Trophoblast cell (in vitro differentiated cells and primary cell): Measurements from ENCODE around the gene SCNN1G.

Source experiments
- DNase-seq, 2 donors: peaks; one replicate each; pipeline ENCODE4 v3.0.0-alpha.2; 2016
- H2AFZ ChIP-seq: 2 replicates; pipeline ENCODE4 v1.6.1; 2013; ENCODE audit warnings: low read length, moderate library complexity, mild to moderate bottlenecking; ENCODE audit not compliant: insufficient read depth, poor library complexity
- H2AK5ac ChIP-seq: 2 replicates; pipeline ENCODE4 v1.6.1; 2013; ENCODE audit warnings: mild to moderate bottlenecking, low read length
- H2BK120ac ChIP-seq: 2 replicates; pipeline ENCODE4 v1.6.1; 2013; ENCODE audit warnings: low read length, mild to moderate bottlenecking, moderate library complexity; ENCODE audit not compliant: insufficient read depth, poor library complexity
- H2BK12ac ChIP-seq: 2 replicates; pipeline ENCODE4 v1.6.1; 2013; ENCODE audit warnings: mild to moderate bottlenecking, low read length, moderate library complexity
- H2BK5ac ChIP-seq: 2 replicates; pipeline ENCODE4 v1.6.1; 2013; ENCODE audit warnings: low read length, low read depth, moderate library complexity, mild to moderate bottlenecking; ENCODE audit not compliant: poor library complexity
- H3K14ac ChIP-seq: 2 replicates; pipeline ENCODE4 v1.6.1; 2013; ENCODE audit warnings: mild to moderate bottlenecking, low read length
- H3K18ac ChIP-seq: 2 replicates; pipeline ENCODE4 v1.6.1; 2013; ENCODE audit warnings: mild to moderate bottlenecking, low read length
- H3K23ac ChIP-seq: 2 replicates; pipeline ENCODE4 v1.6.1; 2013; ENCODE audit warnings: low read length
- H3K27ac ChIP-seq: 2 replicates; pipeline ENCODE4 v1.5.1; 2013; ENCODE audit warnings: low read depth, mild to moderate bottlenecking, inconsistent platforms, low read length, moderate library complexity
- H3K27me3 ChIP-seq: 2 replicates; pipeline ENCODE4 v1.6.1; 2013; ENCODE audit warnings: inconsistent platforms, mild to moderate bottlenecking, low read length, moderate library complexity; ENCODE audit not compliant: insufficient read depth
- H3K36me3 ChIP-seq, 2 experiments: 1 replicate in 1 of 2; 2 replicates in 1 of 2; pipeline ENCODE4 v1.6.1; 2013; ENCODE audit warnings: low read length in 2 of 2, mild to moderate bottlenecking in 2 of 2, moderate library complexity in 1 of 2; ENCODE audit not compliant: insufficient read depth in 2 of 2, control insufficient read depth in 1 of 2
- H3K4ac ChIP-seq: 2 replicates; pipeline ENCODE4 v1.6.1; 2013; ENCODE audit warnings: low read depth, mild to moderate bottlenecking, low read length, moderate library complexity
- H3K4me1 ChIP-seq, 2 experiments: 1 replicate in 1 of 2; 2 replicates in 1 of 2; pipeline ENCODE4 v1.6.1; 2013; ENCODE audit warnings: low read length in 2 of 2, mild to moderate bottlenecking in 2 of 2, moderate library complexity in 1 of 2; ENCODE audit not compliant: insufficient read depth in 2 of 2, control insufficient read depth in 1 of 2
- H3K4me2 ChIP-seq: 2 replicates; pipeline ENCODE4 v1.6.1; 2013; ENCODE audit warnings: inconsistent platforms, mild to moderate bottlenecking, low read length, moderate library complexity
- H3K4me3 ChIP-seq: 2 replicates; pipeline ENCODE4 v1.5.1; 2013; ENCODE audit warnings: mild to moderate bottlenecking, low read depth, low read length, inconsistent platforms
- H3K79me1 ChIP-seq: one replicate; pipeline ENCODE4 v1.6.1; 2013; ENCODE audit warnings: low read length
- H3K79me2 ChIP-seq: 2 replicates; pipeline ENCODE4 v1.6.1; 2013; ENCODE audit warnings: low read length, mild to moderate bottlenecking; ENCODE audit not compliant: control insufficient read depth, insufficient read depth, poor library complexity
- H3K9ac ChIP-seq: 2 replicates; pipeline ENCODE4 v1.6.1; 2013; ENCODE audit warnings: mild to moderate bottlenecking, low read length
- H3K9me3 ChIP-seq: 2 replicates; pipeline ENCODE4 v1.6.1; 2013; ENCODE audit warnings: low read depth, mild to moderate bottlenecking, control low read depth, inconsistent platforms, low read length; ENCODE audit not compliant: insufficient read depth
- H4K12ac ChIP-seq: 2 replicates; pipeline ENCODE4 v1.6.1; 2013; ENCODE audit warnings: low read depth, mild to moderate bottlenecking, low read length, moderate library complexity
- H4K8ac ChIP-seq: 2 replicates; pipeline ENCODE4 v1.6.1; 2013; ENCODE audit warnings: low read depth, mild to moderate bottlenecking, low read length, moderate library complexity
- H4K91ac ChIP-seq: one replicate; pipeline ENCODE4 v1.6.1; 2013; ENCODE audit warnings: low read depth, mild to moderate bottlenecking, low read length, moderate library complexity
- WGBS: extraction: QIAGEN DNeasy Blood & Tissue Kit; methylation state at CpG from one replicate; pipeline ENCODE4 v1.1.7; 2013; ENCODE audit warnings: missing lambda C conversion rate; ENCODE audit not compliant: insufficient read length, insufficient coverage; ENCODE audit errors: extremely low coverage; 5-methylcytosine and 5-hydroxymethylcytosine counted together

The SCNN1G gene

GRCh38 chr16:23137818-23138217 is 44.7 kb upstream of the SCNN1G start:
- no peak overlapping the region for H3K9ac ChIP-seq
- H3K23ac ChIP-seq: no peak overlapping the region
- no peak overlapping the region for H2BK5ac ChIP-seq
- no peak overlapping the region for H2AK5ac ChIP-seq
- no peaks in the 10 kb centered on the region for H3K27me3 ChIP-seq
- no peak overlapping the region for H4K12ac ChIP-seq
- H3K27ac ChIP-seq: no peak overlapping the region
- no peak overlapping the region for H3K14ac ChIP-seq
- WGBS: no CpG with 5 or more reads among the region's 5 CpGs
- no peak overlapping the region for H2BK120ac ChIP-seq
- H3K79me2 ChIP-seq: no peaks in the 10 kb centered on the region
- H3K4ac ChIP-seq: no peak overlapping the region
- no peak overlapping the region for H4K8ac ChIP-seq
- H2AFZ ChIP-seq: no peak overlapping the region
- no peaks in the 10 kb centered on the region for H3K36me3 ChIP-seq
- no peaks in the 10 kb centered on the region for H3K9me3 ChIP-seq
- no peaks in the 10 kb centered on the region for H3K79me1 ChIP-seq
- H3K18ac ChIP-seq: no peak overlapping the region
- DNase-seq: no peak
- no peak overlapping the region for H3K4me2 ChIP-seq
- no peak overlapping the region for H4K91ac ChIP-seq
- no peak overlapping the region for H3K4me3 ChIP-seq
- peaks cover 0 to 4% of the 10 kb centered on the region in 2 experiments for H3K4me1 ChIP-seq
- no peak overlapping the region for H2BK12ac ChIP-seq

- Histone ChIP-seq H3K4me1 (peaks cover 0 to 4% of the 10 kb centered on the region in 2 experiments), H3K4me3 (no peak overlapping the region), H3K18ac (no peak overlapping the region), H3K23ac (no peak overlapping the region), H2BK5ac (no peak overlapping the region), H2BK120ac (no peak overlapping the region), H3K9ac (no peak overlapping the region), H4K91ac (no peak overlapping the region), H3K79me2 (no peaks in the 10 kb centered on the region), H3K36me3 (no peaks in the 10 kb centered on the region), H3K4me2 (no peak overlapping the region), H3K4ac (no peak overlapping the region), H3K9me3 (no peaks in the 10 kb centered on the region), H3K14ac (no peak overlapping the region), H3K27me3 (no peaks in the 10 kb centered on the region), H3K27ac (no peak overlapping the region), H4K12ac (no peak overlapping the region), H2AFZ (no peak overlapping the region), H3K79me1 (no peaks in the 10 kb centered on the region), H2BK12ac (no peak overlapping the region), H2AK5ac (no peak overlapping the region), H4K8ac (no peak overlapping the region)
- no CpG with 5 or more reads among the region's 2 CpGs for WGBS
- no peak for DNase-seq
Observed at GRCh38 chr16:23140107-23140506, 42.4 kb upstream of the SCNN1G start.

- no peak overlapping the region for H3K23ac ChIP-seq
- no peak overlapping the region for H3K4me2 ChIP-seq
- no peaks in the 10 kb centered on the region for H3K79me2 ChIP-seq
- no peak overlapping the region for H4K8ac ChIP-seq
- no peak overlapping the region for H2BK12ac ChIP-seq
- no peak overlapping the region for H4K12ac ChIP-seq
- H3K4me1 ChIP-seq: peaks cover 0 to 4% of the 10 kb centered on the region in 2 experiments
- no peaks in the 10 kb centered on the region for H3K36me3 ChIP-seq
- H3K9ac ChIP-seq: no peak overlapping the region
- H3K4ac ChIP-seq: no peak overlapping the region
- no peaks in the 10 kb centered on the region for H3K9me3 ChIP-seq
- no peaks in the 10 kb centered on the region for H3K79me1 ChIP-seq
- H3K27me3 ChIP-seq: no peaks in the 10 kb centered on the region
- H3K14ac ChIP-seq: no peak overlapping the region
- no peak overlapping the region for H3K4me3 ChIP-seq
- H2AFZ ChIP-seq: no peak overlapping the region
- no peak overlapping the region for H2BK5ac ChIP-seq
- H3K18ac ChIP-seq: no peak overlapping the region
- no peak overlapping the region for H2AK5ac ChIP-seq
- no peak overlapping the region for H2BK120ac ChIP-seq
- WGBS: 100% methylated on average over 1 of the region's 3 CpGs
- no peak overlapping the region for H4K91ac ChIP-seq
- no peak for DNase-seq
- no peak overlapping the region for H3K27ac ChIP-seq
Observed at GRCh38 chr16:23141033-23141432, 41.5 kb upstream of the SCNN1G start.

DNA sequence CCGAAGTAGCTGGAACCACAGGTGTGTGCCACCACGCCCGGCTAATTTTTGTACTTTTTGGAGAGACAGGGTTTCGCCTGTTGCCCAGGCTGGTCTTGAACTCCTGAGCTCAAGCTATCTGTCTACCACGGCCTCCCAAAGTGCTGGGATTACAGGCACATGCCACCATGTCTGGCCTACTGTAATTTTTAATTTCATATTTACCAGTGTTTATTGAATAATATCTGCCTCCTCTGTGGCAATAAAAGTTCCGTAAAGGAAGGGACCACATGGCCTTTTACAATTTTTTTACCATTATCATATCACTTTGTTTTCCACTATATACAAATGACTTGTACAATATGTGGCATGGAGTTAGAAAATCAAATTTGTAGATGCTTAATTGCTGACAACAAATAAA is 41.0 kb upstream of the SCNN1G start:
- no peak overlapping the region for H3K23ac ChIP-seq
- H3K9ac ChIP-seq: no peak overlapping the region
- H3K4ac ChIP-seq: no peak overlapping the region
- no peaks in the 10 kb centered on the region for H3K27me3 ChIP-seq
- H3K18ac ChIP-seq: no peak overlapping the region
- H3K79me2 ChIP-seq: no peaks in the 10 kb centered on the region
- peaks cover 0 to 4% of the 10 kb centered on the region in 2 experiments for H3K4me1 ChIP-seq
- H3K4me3 ChIP-seq: no peak overlapping the region
- no peak overlapping the region for H4K12ac ChIP-seq
- H2AFZ ChIP-seq: no peak overlapping the region
- no peak overlapping the region for H3K14ac ChIP-seq
- H4K91ac ChIP-seq: no peak overlapping the region
- no peak overlapping the region for H2AK5ac ChIP-seq
- no peak overlapping the region for H2BK12ac ChIP-seq
- no CpG with 5 or more reads among the region's 6 CpGs for WGBS
- no peak overlapping the region for H4K8ac ChIP-seq
- no peak overlapping the region for H3K4me2 ChIP-seq
- no peaks in the 10 kb centered on the region for H3K79me1 ChIP-seq
- H3K27ac ChIP-seq: no peak overlapping the region
- H3K36me3 ChIP-seq: no peaks in the 10 kb centered on the region
- no peaks in the 10 kb centered on the region for H3K9me3 ChIP-seq
- H2BK120ac ChIP-seq: no peak overlapping the region
- H2BK5ac ChIP-seq: no peak overlapping the region
- DNase-seq: no peak
